Fibroblast of villous mesenchyme (primary cell): ENCODE measurements around the gene TPPP3. TPM values are rescaled to one million over a fixed set of nuclear protein-coding genes. Genes with fewer than 3 reads are reported as not detected.

ENCODE experiments used
- DNase-seq: peaks from one replicate; pipeline ENCODE4 v3.0.0-alpha.2; 2010; ENCODE audit warnings: low read depth
- H3K4me3 ChIP-seq: 2 replicates; pipeline ENCODE4 v1.5.1; 2011; ENCODE audit warnings: low read depth, mild to moderate bottlenecking, low read length
- total RNA-seq: library from RNA; depleted of rRNA; stranded (reverse); fragments of >200 nt; gene quantifications from 2 replicates; pipeline ENCODE4 v1.2.3, GENCODE V29; 2012
- TF ChIP-seq, protein P1 (sequence below): IDR thresholded peaks from 2 replicates; pipeline ENCODE4 v1.5.1; 2012; ENCODE audit warnings: low read depth, mild to moderate bottlenecking, low read length; ENCODE audit not compliant: insufficient read depth

TPPP3 gene
- total RNA-seq, 1 donor, result 0.86 TPM

DNA sequence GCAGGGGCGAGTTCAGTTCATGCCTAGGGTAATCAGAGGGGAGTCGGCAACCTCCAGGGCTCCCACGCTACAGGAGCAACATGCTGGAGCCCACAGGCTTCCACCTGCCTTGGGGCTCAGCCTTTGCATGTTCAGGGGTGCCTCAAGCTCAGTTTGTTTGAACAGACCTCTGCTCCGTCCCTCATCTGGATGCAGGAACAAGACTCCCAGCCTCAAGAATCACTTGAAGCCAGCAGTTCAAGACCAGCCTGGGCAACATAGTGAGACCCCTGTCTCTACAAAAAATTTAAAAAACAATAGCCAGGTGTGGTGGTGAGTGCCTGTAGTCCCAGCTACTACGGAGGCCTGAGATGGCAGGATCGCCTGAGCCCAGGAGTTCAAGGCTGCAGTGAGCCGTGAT is 32.7 kb upstream of the TPPP3 start:
- DNase-seq, result no peak
- TF ChIP-seq, protein P1, sequence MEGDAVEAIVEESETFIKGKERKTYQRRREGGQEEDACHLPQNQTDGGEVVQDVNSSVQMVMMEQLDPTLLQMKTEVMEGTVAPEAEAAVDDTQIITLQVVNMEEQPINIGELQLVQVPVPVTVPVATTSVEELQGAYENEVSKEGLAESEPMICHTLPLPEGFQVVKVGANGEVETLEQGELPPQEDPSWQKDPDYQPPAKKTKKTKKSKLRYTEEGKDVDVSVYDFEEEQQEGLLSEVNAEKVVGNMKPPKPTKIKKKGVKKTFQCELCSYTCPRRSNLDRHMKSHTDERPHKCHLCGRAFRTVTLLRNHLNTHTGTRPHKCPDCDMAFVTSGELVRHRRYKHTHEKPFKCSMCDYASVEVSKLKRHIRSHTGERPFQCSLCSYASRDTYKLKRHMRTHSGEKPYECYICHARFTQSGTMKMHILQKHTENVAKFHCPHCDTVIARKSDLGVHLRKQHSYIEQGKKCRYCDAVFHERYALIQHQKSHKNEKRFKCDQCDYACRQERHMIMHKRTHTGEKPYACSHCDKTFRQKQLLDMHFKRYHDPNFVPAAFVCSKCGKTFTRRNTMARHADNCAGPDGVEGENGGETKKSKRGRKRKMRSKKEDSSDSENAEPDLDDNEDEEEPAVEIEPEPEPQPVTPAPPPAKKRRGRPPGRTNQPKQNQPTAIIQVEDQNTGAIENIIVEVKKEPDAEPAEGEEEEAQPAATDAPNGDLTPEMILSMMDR, result no peak
- H3K4me3 ChIP-seq, result no peak overlapping the region

DNA sequence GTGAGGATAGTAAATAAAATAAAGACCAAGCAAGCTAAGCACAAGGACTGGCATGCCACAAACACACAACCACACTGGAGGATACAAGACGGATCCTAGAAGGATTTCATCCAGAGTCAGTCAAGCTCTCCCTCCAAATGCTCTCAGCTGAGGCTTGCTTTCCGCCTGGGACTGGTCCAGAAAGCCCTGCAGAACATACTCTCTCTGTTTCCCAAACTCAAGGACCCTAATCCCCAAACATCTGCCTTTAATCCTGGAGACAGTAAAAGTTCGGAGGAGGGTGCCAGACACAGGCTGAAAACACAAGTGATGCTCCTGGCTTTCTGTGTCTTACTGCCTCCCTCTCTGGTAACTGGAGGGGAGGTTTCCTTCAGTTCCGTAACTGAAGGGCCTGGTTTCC is 32.3 kb upstream of the TPPP3 start:
- DNase-seq, result no peak
- TF ChIP-seq, protein P1, result no peak
- no peak overlapping the region for H3K4me3 ChIP-seq

DNA sequence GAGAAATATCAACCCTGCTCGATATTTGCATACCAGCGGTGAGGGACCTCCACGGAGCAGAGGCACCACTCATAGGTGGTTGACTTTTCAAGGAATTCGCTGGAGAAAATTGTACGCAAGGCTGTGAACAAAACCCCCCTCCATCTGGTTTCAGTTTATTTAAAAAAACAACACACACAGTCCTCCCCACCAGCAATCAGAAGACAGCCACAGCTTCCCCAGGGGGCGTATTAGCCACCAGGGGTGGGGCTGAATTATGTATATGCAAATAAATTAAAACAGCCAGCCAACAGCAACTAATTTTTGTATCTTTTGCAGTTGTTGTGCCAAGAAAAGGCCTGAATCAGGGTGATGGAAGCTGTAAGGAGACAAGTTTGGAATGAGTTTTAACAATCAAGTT is 31.8 kb upstream of the TPPP3 start:
- TF ChIP-seq, protein P1, result no peak
- peak; percentile 25 for DNase-seq
- H3K4me3 ChIP-seq, result no peak overlapping the region

DNA sequence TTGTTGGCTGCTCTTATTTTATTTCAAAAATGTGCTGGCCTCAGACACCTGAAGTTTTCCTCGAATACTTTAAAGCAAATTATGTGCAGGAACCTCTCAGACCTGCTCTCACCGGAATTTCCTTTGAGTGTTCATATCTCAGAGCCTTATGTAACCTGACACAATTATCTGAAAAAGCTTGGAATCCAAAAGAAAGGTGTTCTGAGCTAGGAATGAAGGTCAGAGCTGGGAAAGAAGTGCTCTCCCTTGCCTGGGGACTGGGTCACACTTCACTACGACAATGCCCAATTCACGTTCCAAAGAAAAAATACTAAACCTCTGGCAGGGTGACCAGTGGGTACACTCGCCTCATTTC is 30.9 kb upstream of the TPPP3 start:
- no peak overlapping the region for H3K4me3 ChIP-seq
- no peak for DNase-seq
- TF ChIP-seq, protein P1, result no peak

DNA sequence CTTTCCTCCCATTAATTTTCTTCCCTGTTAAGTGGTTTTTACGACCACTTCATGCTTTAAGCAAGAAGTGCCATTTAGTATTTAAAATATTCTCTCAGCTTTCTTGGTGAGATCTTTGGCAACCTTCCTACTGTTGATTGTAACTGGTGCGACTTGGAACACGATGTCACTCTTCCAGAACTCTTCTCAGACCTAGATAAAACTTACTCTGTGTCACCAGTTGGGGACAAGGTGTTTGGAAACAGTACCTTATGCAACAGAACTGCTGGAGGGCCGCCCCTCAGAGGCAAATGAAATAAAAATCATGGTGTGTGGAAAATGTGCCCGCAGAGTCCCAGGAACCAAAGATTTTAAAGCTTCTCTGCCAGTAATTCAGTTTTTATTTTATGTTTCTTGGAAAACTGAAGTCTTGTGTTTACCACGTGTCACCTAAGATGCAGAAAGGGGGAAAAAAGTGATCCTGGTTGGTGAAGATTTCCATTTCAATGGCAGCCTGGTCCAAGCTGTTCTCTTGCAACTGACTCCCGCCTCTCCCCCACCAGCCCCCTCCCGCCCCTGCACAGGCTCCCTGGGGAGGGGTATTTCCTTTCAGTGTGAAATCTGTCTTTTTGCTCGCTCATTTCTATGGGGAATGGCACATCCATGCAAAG is 30.4 kb upstream of the TPPP3 start:
- no peak overlapping the region for H3K4me3 ChIP-seq
- TF ChIP-seq, protein P1, result no peak
- DNase-seq, result no peak

DNA sequence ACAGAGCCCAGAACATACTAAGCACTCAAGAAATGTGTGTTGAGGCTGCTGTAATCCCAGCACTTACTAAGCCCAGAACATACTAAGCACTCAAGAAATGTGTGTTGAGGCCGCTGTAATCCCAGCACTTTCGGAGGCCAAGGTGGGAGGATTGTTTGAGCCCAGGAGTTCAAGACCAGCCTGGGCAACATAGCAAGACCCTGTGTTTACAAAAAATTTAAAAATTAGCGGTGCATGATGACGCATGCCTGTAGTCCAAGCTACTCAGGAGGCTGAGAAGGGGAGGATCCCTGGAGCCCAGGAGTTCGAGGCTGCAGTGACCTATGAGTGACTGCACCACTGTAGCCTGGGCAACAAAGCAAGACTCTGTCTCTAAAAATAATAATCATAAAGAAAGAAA is 29.7 kb upstream of the TPPP3 start:
- no peak for DNase-seq
- no peak overlapping the region for H3K4me3 ChIP-seq
- TF ChIP-seq, protein P1, result no peak

DNA sequence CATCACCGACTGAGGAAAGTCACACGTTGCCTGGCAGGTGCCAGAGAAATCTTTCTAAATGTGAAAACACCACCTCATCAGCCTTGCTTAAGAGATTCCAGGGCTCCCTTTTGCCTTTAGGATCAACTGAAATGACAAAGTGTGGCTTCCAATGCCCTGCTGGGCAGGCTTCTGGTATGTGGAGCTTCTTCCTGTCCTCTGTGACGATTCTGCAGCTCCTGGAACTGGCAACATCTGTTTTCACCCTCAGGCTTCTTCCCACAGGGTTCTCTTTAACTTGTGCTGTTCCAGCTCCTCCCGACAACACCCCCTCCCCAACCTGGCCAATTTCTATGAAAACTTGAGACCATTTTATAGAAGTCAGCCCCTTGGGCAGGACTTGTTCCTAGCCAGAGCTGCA is 27.7 kb upstream of the TPPP3 start:
- no peak for DNase-seq
- TF ChIP-seq, protein P1, result no peak

More for the DNA sequence above, 27.7 kb upstream of the TPPP3 start:
- H3K4me3 ChIP-seq, result no peak overlapping the region
